Liver (tissue), 9 donors: ENCODE measurements around the gene STKLD1. TPM values are rescaled to one million over a fixed set of nuclear protein-coding genes. Genes with fewer than 3 reads are reported as not detected.

Experiments used
- DNase-seq: peaks from one replicate; pipeline ENCODE4 v3.0.0-alpha.2; 2017; ENCODE audit warnings: low spot score
- H3K27ac ChIP-seq, 2 donors: one replicate each; pipeline ENCODE4 v1.7.0; 2013; ENCODE audit warnings: inconsistent platforms in 2 of 2, low read length in 2 of 2, control low read depth in 1 of 2, low read depth in 1 of 2, mild to moderate bottlenecking in 1 of 2
- H3K27me3 ChIP-seq, 4 donors: one replicate each; pipeline versions ENCODE4 v1.6.1 to v1.7.0; 2013; ENCODE audit warnings: low read length in 3 of 4, inconsistent platforms in 1 of 4, mild to moderate bottlenecking in 1 of 4, moderate library complexity in 1 of 4; ENCODE audit not compliant: control insufficient read depth in 4 of 4, insufficient read depth in 4 of 4
- H3K36me3 ChIP-seq, 4 donors: one replicate each; pipeline versions ENCODE4 v1.6.1 to v1.7.0; 2013; ENCODE audit warnings: low read length in 3 of 4, mild to moderate bottlenecking in 3 of 4, low read depth in 1 of 4, moderate library complexity in 1 of 4; ENCODE audit not compliant: control insufficient read depth in 4 of 4, insufficient read depth in 3 of 4
- H3K4me1 ChIP-seq, 4 donors: one replicate each; pipeline versions ENCODE4 v1.6.1 to v1.7.0; 2013; ENCODE audit warnings: low read length in 3 of 4, mild to moderate bottlenecking in 3 of 4, moderate library complexity in 1 of 4; ENCODE audit not compliant: control insufficient read depth in 4 of 4, insufficient read depth in 4 of 4
- H3K4me3 ChIP-seq, 3 donors: one replicate each; pipeline versions ENCODE4 v1.6.1 to v1.7.0; 2013; ENCODE audit warnings: low read length in 3 of 3, control low read depth in 1 of 3, low read depth in 1 of 3, mild to moderate bottlenecking in 1 of 3
- H3K9ac ChIP-seq, 2 donors: one replicate each; pipeline ENCODE4 v1.7.0; 2013; ENCODE audit warnings: low read length in 2 of 2, mild to moderate bottlenecking in 2 of 2, moderate library complexity in 2 of 2, control low read depth in 1 of 2, low read depth in 1 of 2
- H3K9me3 ChIP-seq, 4 donors: one replicate each; pipeline versions ENCODE4 v1.6.1 to v1.7.0; 2013; ENCODE audit warnings: low read length in 3 of 4; ENCODE audit not compliant: control insufficient read depth in 4 of 4
- ATF3 ChIP-seq: IDR thresholded peaks from 2 replicates; pipeline ENCODE4 v1.6.1; 2016; ENCODE audit warnings: antibody characterized with exemption
- CTCF ChIP-seq: fragments of 150-350 bp; IDR thresholded peaks from 2 replicates; pipeline ENCODE4 v1.5.1; 2017; ENCODE audit warnings: improper control_type of control experiment, low read depth, low read length; ENCODE audit not compliant: missing input control
- EGR1 ChIP-seq, 2 donors: IDR thresholded peaks; 2 replicates each; pipeline ENCODE4 v1.6.1; 2016 to 2018; ENCODE audit warnings: antibody characterized with exemption in 2 of 2, low read depth in 2 of 2
- FOXA2 ChIP-seq: IDR thresholded peaks from 2 replicates; pipeline ENCODE4 v1.6.1; 2016; ENCODE audit warnings: antibody characterized with exemption
- GABPA ChIP-seq, 2 donors: IDR thresholded peaks in 1 of 2; conservative IDR thresholded peaks in 1 of 2; 2 replicates each; pipeline ENCODE4 v1.6.1; 2016; ENCODE audit warnings: antibody characterized with exemption in 2 of 2, mild to moderate bottlenecking in 1 of 2, moderate library complexity in 1 of 2
- HNF4G ChIP-seq: IDR thresholded peaks from 2 replicates; pipeline ENCODE4 v1.6.1; 2016; ENCODE audit warnings: antibody characterized with exemption
- JUND ChIP-seq, 2 donors: IDR thresholded peaks; 2 replicates each; pipeline ENCODE4 v1.6.1; 2016; ENCODE audit warnings: antibody characterized with exemption in 2 of 2
- MAX ChIP-seq: IDR thresholded peaks from 2 replicates; pipeline ENCODE4 v1.6.1; 2016; ENCODE audit warnings: antibody characterized with exemption
- NR2F2 ChIP-seq: IDR thresholded peaks from 2 replicates; pipeline ENCODE4 v1.6.1; 2016; ENCODE audit warnings: antibody characterized with exemption
- RAD21 ChIP-seq, 2 donors: IDR thresholded peaks; 2 replicates each; pipeline ENCODE4 v1.6.1; 2016; ENCODE audit warnings: antibody characterized with exemption in 2 of 2, mild to moderate bottlenecking in 2 of 2
- REST ChIP-seq: IDR thresholded peaks from 2 replicates; pipeline ENCODE4 v1.6.1; 2016; ENCODE audit warnings: antibody characterized with exemption, mild to moderate bottlenecking
- RXRA ChIP-seq, 2 donors: IDR thresholded peaks; 2 replicates each; pipeline ENCODE4 v1.6.1; 2017 to 2018; ENCODE audit warnings: antibody characterized with exemption in 2 of 2, mild to moderate bottlenecking in 1 of 2
- SP1 ChIP-seq: IDR thresholded peaks from 2 replicates; pipeline ENCODE4 v1.6.1; 2018; ENCODE audit warnings: antibody characterized with exemption, mild to moderate bottlenecking
- TAF1 ChIP-seq: conservative IDR thresholded peaks from 2 replicates; pipeline ENCODE4 v1.6.1; 2016; ENCODE audit warnings: antibody characterized with exemption, mild to moderate bottlenecking
- YY1 ChIP-seq: IDR thresholded peaks from 2 replicates; pipeline ENCODE4 v1.6.1; 2016; ENCODE audit warnings: antibody characterized with exemption, mild to moderate bottlenecking
- ZBTB33 ChIP-seq: IDR thresholded peaks from 2 replicates; pipeline ENCODE4 v1.6.1; 2016; ENCODE audit warnings: antibody characterized with exemption
- WGBS: extraction: QIAGEN DNeasy Blood & Tissue Kit; methylation state at CpG from one replicate; pipeline ENCODE4 v1.1.7; 2013; 5-methylcytosine and 5-hydroxymethylcytosine counted together
- polyA plus RNA-seq, 2 donors: library from polyadenylated mRNA; stranded (reverse) in 1 of 2; unstranded in 1 of 2; fragments of 200-250 nt in 1 of 2; fragments of >200 nt in 1 of 2; fragmentation: Nextera tagmentation in 1 of 2; extraction: Ambion mirVana in 1 of 2; gene quantifications; one replicate each; pipeline versions ENCODE4 v1.2.1 to v1.2.3, GENCODE V29; 2013 to 2015
- total RNA-seq, 2 donors: library from RNA; depleted of rRNA; stranded (reverse); fragments of >200 nt; gene quantifications; one replicate each; pipeline ENCODE4 v1.2.3, GENCODE V29; 2014
- donor health status: healthy.
- donor health status: healthy.
- donor health status: healthy.
- donor health status: healthy.
- donor health status: healthy.

The STKLD1 gene
- total and polyA plus RNA-seq, 4 donors: 0.25 to 0.85 (median 0.33) TPM

DNA sequence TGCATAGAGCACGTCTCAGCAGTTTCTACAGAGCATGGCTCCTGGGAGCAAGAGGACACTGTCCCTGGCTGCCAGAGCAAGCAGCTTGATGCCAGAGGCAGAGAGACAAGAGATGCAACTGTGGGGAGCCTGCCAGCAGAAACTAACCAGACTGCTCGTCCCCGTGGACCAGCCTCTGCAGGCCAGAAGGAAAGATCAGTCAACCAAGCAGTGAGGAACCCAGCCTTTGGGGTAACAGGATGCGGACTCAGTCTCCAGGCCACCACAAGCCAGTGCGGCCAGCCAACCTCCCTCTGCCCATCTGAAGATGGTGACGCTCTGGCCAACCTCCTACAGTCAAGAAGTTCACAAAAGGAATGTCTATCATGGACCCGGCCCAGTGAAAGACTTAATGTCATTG lies 4.0 kb upstream of the STKLD1 start:
- DNase-seq: no peak
- Histone ChIP-seq H3K4me3 (no peak overlapping the region), H3K36me3 (peaks cover 2 to 11% (median 3%) of the 10 kb centered on the region in 4 donors), H3K9ac (no peak overlapping the region), H3K27me3 (no peaks in the 10 kb centered on the region), H3K4me1 (peaks cover 28 to 80% (median 70%) of the 10 kb centered on the region in 4 donors), H3K9me3 (no peaks in the 10 kb centered on the region), H3K27ac (peak overlapping the region in 1 of 2 donors; percentile 51)
- TF ChIP-seq EGR1 (IDR thresholded peaks at IDR 0.05; ENCODE audit: low read depth in 2 of 2) (no peak), TAF1 (no peak), HNF4G (no peak), RXRA (IDR thresholded peaks at IDR 0.05) (no peak), MAX (no peak), RAD21 (IDR thresholded peaks at IDR 0.05) (no peak), CTCF (no peak), GABPA (IDR thresholded peaks at IDR 0.05 in 1 of 2, conservative IDR thresholded peaks at IDR 0.05 in 1 of 2) (no peak), JUND (IDR thresholded peaks at IDR 0.05) (no peak), ZBTB33 (no peak), FOXA2 (no peak), ATF3 (no peak), YY1 (no peak)
- 62% methylated on average over 7 of the region's 7 CpGs for WGBS

GRCh38 chr9:133374612-133375115 lies 1.5 kb upstream of the STKLD1 start:
- DNase-seq: no peak
- Histone ChIP-seq H3K4me3 (peak overlapping the region; percentile 63 to 97 (median 96)), H3K27ac (peak overlapping the region; percentile 94), H3K9me3 (no peaks in the 10 kb centered on the region), H3K27me3 (no peaks in the 10 kb centered on the region), H3K36me3 (peaks cover 0 to 7% (median 2%) of the 10 kb centered on the region in 4 donors), H3K4me1 (peaks cover 21 to 58% (median 46%) of the 10 kb centered on the region in 4 donors), H3K9ac (peak overlapping the region; percentile 92 to 99)
- WGBS: 5% methylated on average over 12 of the region's 12 CpGs
- TF ChIP-seq EGR1 (IDR thresholded peaks at IDR 0.05; ENCODE audit: low read depth in 2 of 2) (no peak), SP1 (no peak), NR2F2 (no peak), FOXA2 (no peak), JUND (IDR thresholded peaks at IDR 0.05) (peak; percentile 49 to 82), REST (no peak)
